Neutrophil (primary cell): ENCODE data around the gene FBXL20.
"Not testable (repeated sequence)": the region's sequence is repeated elsewhere in the genome, so short reads cannot be mapped to it uniquely, and the experiment has no call there.

ENCODE experiments used
- H3K27ac ChIP-seq: fragments of 200-600 bp; sonication (generic); 2 replicates; pipeline ENCODE4 v1.5.1; 2016; ENCODE audit warnings: mild to moderate bottlenecking, moderate library complexity
- H3K27me3 ChIP-seq: fragments of 200-600 bp; sonication (generic); 2 replicates; pipeline ENCODE4 v1.6.0; 2016; ENCODE audit warnings: mild to moderate bottlenecking
- H3K36me3 ChIP-seq: fragments of 200-600 bp; sonication (generic); 2 replicates; pipeline ENCODE4 v1.5.1; 2017
- H3K4me1 ChIP-seq, 2 experiments: fragments of 200-600 bp in 1 of 2; sonication (generic) in 1 of 2; 1 replicate in 1 of 2; 2 replicates in 1 of 2; pipeline versions ENCODE4 v1.5.1 to v1.6.1; 2013 to 2016; ENCODE audit warnings: low read depth in 1 of 2, low read length in 1 of 2, mild to moderate bottlenecking in 1 of 2, moderate library complexity in 1 of 2; ENCODE audit not compliant: control insufficient read depth in 1 of 2, insufficient read depth in 1 of 2
- H3K4me3 ChIP-seq, 2 experiments: fragments of 200-600 bp in 1 of 2; sonication (generic) in 1 of 2; 1 replicate in 1 of 2; 2 replicates in 1 of 2; pipeline ENCODE4 v1.5.1; 2013 to 2016; ENCODE audit warnings: low read depth in 1 of 2, low read length in 1 of 2, mild to moderate bottlenecking in 1 of 2, moderate library complexity in 1 of 2
- H3K9me3 ChIP-seq: fragments of 200-600 bp; sonication (generic); 2 replicates; pipeline ENCODE4 v1.5.1; 2016
- TF ChIP-seq, protein P1 (sequence below): fragments of 200-600 bp; sonication (generic); IDR thresholded peaks from 2 replicates; pipeline ENCODE4 v1.5.1; 2016; ENCODE audit warnings: antibody characterized with exemption

The FBXL20 gene

DNA sequence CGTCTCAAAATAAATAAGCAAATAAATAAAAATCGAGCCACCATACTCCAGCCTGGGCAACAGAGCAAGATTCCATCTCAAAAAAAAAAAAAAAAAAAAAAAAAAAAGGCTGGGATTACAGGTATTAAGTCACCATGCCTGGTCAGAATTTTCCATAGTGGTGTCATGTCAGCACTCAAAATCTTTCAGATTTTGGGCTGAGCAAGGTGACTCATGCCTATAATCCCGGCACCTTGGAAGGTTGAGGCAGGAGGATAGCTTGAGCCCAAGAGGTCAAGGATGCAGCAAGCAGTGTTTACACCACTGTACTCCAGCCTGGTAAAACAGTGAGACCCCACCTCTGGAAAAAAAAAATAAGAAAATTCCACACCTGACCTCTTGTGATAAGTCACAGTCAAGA lies 52.2 kb downstream of the FBXL20 start:
- no peak overlapping the region for H3K4me3 ChIP-seq
- no peaks in the 10 kb centered on the region for H3K4me1 ChIP-seq
- no peak overlapping the region for H3K27ac ChIP-seq
- H3K9me3 ChIP-seq: no peaks in the 10 kb centered on the region
- H3K36me3 ChIP-seq: no peaks in the 10 kb centered on the region
- no peaks in the 10 kb centered on the region for H3K27me3 ChIP-seq
- TF ChIP-seq, protein P1, sequence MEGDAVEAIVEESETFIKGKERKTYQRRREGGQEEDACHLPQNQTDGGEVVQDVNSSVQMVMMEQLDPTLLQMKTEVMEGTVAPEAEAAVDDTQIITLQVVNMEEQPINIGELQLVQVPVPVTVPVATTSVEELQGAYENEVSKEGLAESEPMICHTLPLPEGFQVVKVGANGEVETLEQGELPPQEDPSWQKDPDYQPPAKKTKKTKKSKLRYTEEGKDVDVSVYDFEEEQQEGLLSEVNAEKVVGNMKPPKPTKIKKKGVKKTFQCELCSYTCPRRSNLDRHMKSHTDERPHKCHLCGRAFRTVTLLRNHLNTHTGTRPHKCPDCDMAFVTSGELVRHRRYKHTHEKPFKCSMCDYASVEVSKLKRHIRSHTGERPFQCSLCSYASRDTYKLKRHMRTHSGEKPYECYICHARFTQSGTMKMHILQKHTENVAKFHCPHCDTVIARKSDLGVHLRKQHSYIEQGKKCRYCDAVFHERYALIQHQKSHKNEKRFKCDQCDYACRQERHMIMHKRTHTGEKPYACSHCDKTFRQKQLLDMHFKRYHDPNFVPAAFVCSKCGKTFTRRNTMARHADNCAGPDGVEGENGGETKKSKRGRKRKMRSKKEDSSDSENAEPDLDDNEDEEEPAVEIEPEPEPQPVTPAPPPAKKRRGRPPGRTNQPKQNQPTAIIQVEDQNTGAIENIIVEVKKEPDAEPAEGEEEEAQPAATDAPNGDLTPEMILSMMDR: no peak

DNA sequence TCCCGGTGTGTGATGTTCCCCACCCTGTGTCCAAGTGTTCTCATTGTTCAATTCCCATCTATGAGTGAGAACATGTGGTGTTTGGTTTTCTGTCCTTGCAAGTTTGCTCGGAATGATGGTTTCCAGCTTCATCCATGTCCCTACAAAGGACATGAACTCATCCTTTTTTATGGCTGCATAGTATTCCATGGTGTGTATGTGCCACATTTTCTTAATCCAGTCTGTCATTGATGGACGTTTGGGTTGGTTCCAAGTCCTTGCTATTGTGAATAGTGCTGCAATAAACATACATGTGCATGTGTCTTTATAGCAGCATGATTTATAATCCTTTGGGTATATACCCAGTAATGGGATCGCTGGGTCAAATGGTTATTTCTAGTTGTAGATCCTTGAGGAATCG lies 54.6 kb downstream of the FBXL20 start:
- not testable (repeated sequence) for H3K27me3 ChIP-seq, H3K27ac ChIP-seq, H3K9me3 ChIP-seq, H3K4me3 ChIP-seq, H3K36me3 ChIP-seq, H3K4me1 ChIP-seq

DNA sequence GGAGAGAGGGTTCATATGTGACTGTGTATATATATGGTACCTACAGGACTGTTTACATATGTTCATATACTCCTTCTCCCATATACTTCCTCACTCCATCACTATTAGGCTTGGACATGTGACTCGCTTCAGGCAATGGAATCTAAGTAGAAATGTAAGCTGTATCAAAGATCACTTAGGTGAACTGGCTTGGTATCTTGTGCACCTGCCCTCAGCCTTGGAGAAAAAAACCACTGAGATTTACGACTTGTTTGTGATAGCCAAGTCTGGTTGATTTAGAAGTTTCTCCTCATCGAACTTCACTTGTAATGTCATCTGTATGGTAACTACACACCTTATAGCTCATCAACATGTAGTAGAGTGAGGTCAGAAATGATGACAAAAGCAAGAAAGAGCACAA lies 59.9 kb downstream of the FBXL20 start:
- TF ChIP-seq, protein P1: no peak

DNA sequence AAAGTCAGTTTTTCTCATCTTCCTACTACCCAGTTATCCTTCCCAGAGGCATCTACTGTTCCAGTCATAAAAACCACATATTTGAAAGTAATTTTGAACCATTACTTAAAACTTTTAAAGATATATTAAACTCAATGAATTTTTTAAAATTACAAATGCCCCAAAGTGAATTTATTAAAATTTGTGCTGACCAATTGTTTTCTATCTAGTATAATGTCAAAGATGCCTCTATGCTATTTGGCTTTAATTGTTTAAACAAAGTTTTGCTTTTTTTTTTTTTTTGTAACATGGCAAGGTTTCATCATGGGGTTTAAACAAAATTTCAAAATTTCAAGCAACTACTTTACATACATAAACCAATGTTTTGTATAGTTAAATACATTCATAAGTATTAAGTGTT lies 60.7 kb downstream of the FBXL20 start:
- Histone ChIP-seq H3K4me1 (peaks cover 8% of the 10 kb centered on the region in 2 experiments), H3K9me3 (no peaks in the 10 kb centered on the region), H3K36me3 (peaks cover 10% of the 10 kb centered on the region), H3K4me3 (no peak overlapping the region), H3K27me3 (no peaks in the 10 kb centered on the region), H3K27ac (no peak overlapping the region)
- TF ChIP-seq, protein P1: no peak

More for the DNA sequence above, 59.9 kb downstream of the FBXL20 start:
- Histone ChIP-seq H3K4me1 (peaks cover 0 to under 1% of the 10 kb centered on the region in 2 experiments), H3K27me3 (no peaks in the 10 kb centered on the region), H3K4me3 (no peak overlapping the region), H3K27ac (no peak overlapping the region), H3K36me3 (peaks cover 10% of the 10 kb centered on the region), H3K9me3 (no peaks in the 10 kb centered on the region)

DNA sequence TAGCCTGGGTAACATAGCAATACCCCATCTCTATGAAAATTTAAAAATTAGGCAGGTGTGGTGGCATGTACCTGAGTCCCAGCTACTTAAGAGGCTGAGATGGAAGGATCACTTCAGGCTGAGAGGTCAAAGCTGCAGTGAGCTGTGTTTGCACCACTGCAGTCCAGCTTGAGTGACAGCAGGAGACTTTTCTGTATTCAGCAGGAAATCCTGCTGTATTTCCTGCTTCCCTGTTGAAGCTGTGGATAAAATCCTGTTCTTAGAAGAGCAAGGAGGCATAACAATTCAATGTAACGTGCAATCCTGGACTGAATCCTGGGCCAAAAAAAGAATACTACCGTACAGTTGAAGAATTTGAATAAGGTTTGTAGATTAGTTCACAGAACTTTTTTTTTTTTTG lies 62.2 kb downstream of the FBXL20 start:
- Histone ChIP-seq H3K27ac (no peak overlapping the region), H3K9me3 (no peaks in the 10 kb centered on the region), H3K4me1 (peaks cover 21 to 23% of the 10 kb centered on the region in 2 experiments), H3K27me3 (no peaks in the 10 kb centered on the region), H3K36me3 (peaks cover 10% of the 10 kb centered on the region), H3K4me3 (no peak overlapping the region)
- TF ChIP-seq, protein P1: no peak

DNA sequence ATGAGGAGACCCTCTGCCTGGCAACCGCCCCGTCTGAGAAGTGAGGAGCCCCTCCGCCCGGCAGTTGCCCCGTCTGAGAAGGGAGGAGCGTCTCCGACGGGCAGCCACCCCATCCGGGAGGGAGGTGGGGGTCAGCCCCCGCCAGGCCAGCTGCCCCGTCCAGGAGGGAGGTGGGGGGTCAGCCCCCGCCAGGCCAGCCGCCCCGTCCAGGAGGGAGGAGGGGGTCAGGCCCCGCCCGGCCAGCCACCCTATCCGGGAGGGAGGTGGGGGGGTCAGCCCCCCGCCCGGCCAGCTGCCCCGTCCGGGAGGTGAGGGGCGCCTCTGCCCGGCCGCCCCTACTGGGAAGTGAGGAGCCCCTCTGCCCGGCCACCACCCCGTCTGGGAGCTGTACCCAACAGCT lies 63.8 kb downstream of the FBXL20 start:
- not testable (repeated sequence) for H3K27me3 ChIP-seq, H3K9me3 ChIP-seq, H3K27ac ChIP-seq, H3K4me3 ChIP-seq, H3K36me3 ChIP-seq
- peaks cover 21 to 23% of the 10 kb centered on the region in 2 experiments for H3K4me1 ChIP-seq

DNA sequence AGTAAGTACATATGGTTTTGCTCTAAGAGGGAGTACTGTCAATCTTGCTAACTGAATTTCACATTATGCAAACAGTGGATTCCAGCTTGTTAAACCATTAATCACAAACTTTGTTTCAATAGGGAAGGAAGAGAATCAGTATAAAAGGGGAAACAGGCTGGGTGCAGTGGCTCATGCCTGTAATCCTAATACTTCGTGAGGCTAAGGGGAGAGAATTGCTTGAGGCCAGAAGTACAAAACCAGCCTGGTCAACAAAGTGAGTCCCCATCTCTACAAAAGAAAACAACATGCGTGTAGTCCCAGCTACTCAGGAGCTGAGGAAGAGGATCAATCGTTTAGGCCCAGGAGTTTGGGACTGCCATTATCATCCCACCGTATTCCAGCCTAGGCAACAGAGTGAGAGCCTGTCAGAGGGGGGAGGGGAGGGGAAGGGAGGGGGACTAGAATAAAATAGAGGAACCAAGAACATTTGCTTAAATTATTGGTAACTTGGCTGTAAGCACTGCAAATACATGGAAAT lies 65.7 kb downstream of the FBXL20 start:
- Histone ChIP-seq H3K36me3 (no peaks in the 10 kb centered on the region), H3K9me3 (no peaks in the 10 kb centered on the region), H3K4me3 (peak overlapping the region in 1 of 2 experiments; percentile 14), H3K4me1 (peaks cover 21 to 23% of the 10 kb centered on the region in 2 experiments), H3K27me3 (no peaks in the 10 kb centered on the region), H3K27ac (peak overlapping the region; percentile 83)
- TF ChIP-seq, protein P1: no peak

DNA sequence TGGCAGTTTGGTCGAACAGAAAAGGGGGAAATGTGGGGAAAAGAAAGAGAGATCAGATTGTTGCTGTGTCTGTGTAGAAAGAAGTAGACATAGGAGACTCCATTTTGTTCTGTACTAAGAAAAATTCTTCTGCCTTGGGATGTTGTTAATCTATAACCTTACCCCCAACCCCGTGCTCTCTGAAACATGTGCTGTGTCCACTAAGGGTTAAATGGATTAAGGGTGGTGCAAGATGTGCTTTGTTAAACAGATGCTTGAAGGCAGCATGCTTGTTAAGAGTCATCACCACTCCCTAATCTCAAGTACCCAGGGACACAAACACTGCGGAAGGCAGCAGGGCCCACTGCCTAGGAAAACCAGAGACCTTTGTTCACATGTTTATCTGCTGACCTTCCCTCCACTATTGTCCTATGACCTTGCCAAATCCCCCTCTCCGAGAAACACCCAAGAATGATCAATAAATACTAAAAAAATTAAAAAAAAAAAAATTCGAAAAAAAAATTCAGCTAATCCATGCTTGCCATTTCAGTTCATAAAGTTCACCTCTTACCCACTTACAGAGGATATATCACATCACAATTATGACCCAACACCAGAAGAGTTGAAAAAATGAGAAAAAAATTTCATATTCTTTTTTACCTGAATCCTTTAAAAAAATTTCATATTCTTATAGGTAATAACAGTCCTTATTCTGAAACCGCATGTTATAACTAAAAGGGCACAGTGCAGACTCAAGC lies 67.2 kb downstream of the FBXL20 start:
- not testable (repeated sequence) for H3K27me3 ChIP-seq, H3K36me3 ChIP-seq, H3K9me3 ChIP-seq, H3K4me3 ChIP-seq
- H3K27ac ChIP-seq: peak overlapping the region; percentile 83
- peaks cover 21 to 23% of the 10 kb centered on the region in 2 experiments for H3K4me1 ChIP-seq
